GM21786 (cell line): Measurements from ENCODE around the gene CDK11B.
"Not testable (repeated sequence)": the region's sequence is repeated elsewhere in the genome, so short reads cannot be mapped to it uniquely, and the experiment has no call there.

ENCODE experiments used
- ATAC-seq: cut with Tn5 transposase; IDR thresholded peaks from one replicate; pipeline ENCODE4 v1.9.1; 2021; ENCODE audit not compliant: unreplicated experiment

CDK11B gene

GRCh38 chr1:1683104-1683905 lies 24.5 kb upstream of the CDK11B start:
- no peak for ATAC-seq

- ATAC-seq = no peak
Observed at GRCh38 chr1:1680912-1681273, 22.1 kb upstream of the CDK11B start.

- no peak for ATAC-seq
Observed at GRCh38 chr1:1680031-1680911, 21.5 kb upstream of the CDK11B start.

- no peak for ATAC-seq
Observed at GRCh38 chr1:1678581-1679380, 20.0 kb upstream of the CDK11B start.

- ATAC-seq = peak; percentile 66
Observed at GRCh38 chr1:1677718-1678580, 19.1 kb upstream of the CDK11B start.

- not testable (repeated sequence) for ATAC-seq
Observed at GRCh38 chr1:1676087-1676486, 17.3 kb upstream of the CDK11B start.

- ATAC-seq = not testable (repeated sequence)
Observed at GRCh38 chr1:1675218-1675617, 16.4 kb upstream of the CDK11B start.

- not testable (repeated sequence) for ATAC-seq
Observed at GRCh38 chr1:1674806-1675205, 16.0 kb upstream of the CDK11B start.

GRCh38 chr1:1672181-1672965 lies 13.6 kb upstream of the CDK11B start:
- no peak for ATAC-seq

- ATAC-seq = no peak
Observed at GRCh38 chr1:1671365-1672119, 12.7 kb upstream of the CDK11B start.

GRCh38 chr1:1670866-1671265 lies 12.1 kb upstream of the CDK11B start:
- no peak for ATAC-seq

GRCh38 chr1:1669468-1670440 lies 10.9 kb upstream of the CDK11B start:
- ATAC-seq = no peak

- no peak for ATAC-seq
Observed at GRCh38 chr1:1666526-1666925, 7.7 kb upstream of the CDK11B start.

- no peak for ATAC-seq
Observed at GRCh38 chr1:1665815-1666251, 7.0 kb upstream of the CDK11B start.

GRCh38 chr1:1664941-1665814 lies 6.4 kb upstream of the CDK11B start:
- no peak for ATAC-seq

- ATAC-seq = not testable (repeated sequence)
Observed at GRCh38 chr1:1664318-1664717, 5.5 kb upstream of the CDK11B start.
